HFFc6 (cell line): ENCODE results near the gene FAM181A. TPM values are rescaled to one million over a fixed set of nuclear protein-coding genes. Genes with fewer than 3 reads are reported as not detected.
A peak's percentile ranks its signal among the peaks of the same experiment; 100 is the strongest.

Experiments used
- DNase-seq: peaks from one replicate; pipeline ENCODE4 v3.0.0-alpha.2; 2018
- H3K27ac Mint-ChIP-seq: 2 replicates; pipeline ENCODE4 v1.8.0; 2020; ENCODE audit warnings: mild to moderate bottlenecking, mixed read lengths
- H3K27me3 Mint-ChIP-seq: 2 replicates; pipeline ENCODE4 v1.8.0; 2021; ENCODE audit warnings: mild to moderate bottlenecking, moderate library complexity, mixed read lengths; ENCODE audit not compliant: insufficient read depth
- H3K36me3 Mint-ChIP-seq: 2 replicates; pipeline ENCODE4 v1.8.0; 2021; ENCODE audit warnings: low read depth, mixed read lengths
- H3K4me1 Mint-ChIP-seq: 2 replicates; pipeline ENCODE4 v1.8.0; 2020; ENCODE audit warnings: low read depth, mixed read lengths
- H3K4me3 Mint-ChIP-seq: 2 replicates; pipeline ENCODE4 v1.8.0; 2020; ENCODE audit warnings: mild to moderate bottlenecking, moderate library complexity, mixed read lengths
- H3K9me3 Mint-ChIP-seq: 2 replicates; pipeline ENCODE4 v1.8.0; 2020; ENCODE audit warnings: mild to moderate bottlenecking, mixed read lengths
- CTCF ChIP-seq: fragments of 200-600 bp; sonication (generic); IDR thresholded peaks from 2 replicates; pipeline ENCODE4 v1.5.0; 2021; ENCODE audit warnings: antibody characterized with exemption, mild to moderate bottlenecking
- total RNA-seq, 6 experiments: library from RNA; stranded (reverse); fragmentation: NEBNext Ultra II Directional; extraction: Animal tissue kit (Norgen Biotek cat#: 25700); gene quantifications; 2 replicates in 1 of 6; 3 replicates in 5 of 6; pipeline ENCODE4 v1.2.3, GENCODE V29; 2021

The FAM181A gene
- total RNA-seq, 6 experiments from 2014 or later, result not detected

GRCh38 chr14:93892923-93893558 lies 34.1 kb upstream of the FAM181A start:
- Mint-ChIP-seq H3K27ac (no peak overlapping the region), H3K4me1 (no peaks in the 10 kb centered on the region), H3K4me3 (no peak overlapping the region), H3K27me3 (peaks cover 15% of the 10 kb centered on the region), H3K36me3 (no peaks in the 10 kb centered on the region), H3K9me3 (no peaks in the 10 kb centered on the region)
- DNase-seq, result peak; percentile 41
- peak; percentile 98 for TF ChIP-seq CTCF

- no peak for DNase-seq
- Mint-ChIP-seq H3K27me3 (peaks cover 15% of the 10 kb centered on the region), H3K4me1 (no peaks in the 10 kb centered on the region)
Observed at GRCh38 chr14:93893661-93894261, 33.4 kb upstream of the FAM181A start.

GRCh38 chr14:93895023-93895604 lies 32.0 kb upstream of the FAM181A start:
- Mint-ChIP-seq H3K27ac (no peak overlapping the region), H3K4me3 (no peak overlapping the region), H3K27me3 (peaks cover 19% of the 10 kb centered on the region), H3K4me1 (no peaks in the 10 kb centered on the region), H3K36me3 (no peaks in the 10 kb centered on the region), H3K9me3 (no peaks in the 10 kb centered on the region)
- TF ChIP-seq CTCF, result no peak
- DNase-seq, result no peak

More at GRCh38 chr14:93893661-93894261, 33.4 kb upstream of the FAM181A start:
- no peaks in the 10 kb centered on the region for H3K36me3 Mint-ChIP-seq
- no peak overlapping the region for H3K4me3 Mint-ChIP-seq
- no peak for TF ChIP-seq CTCF
- H3K27ac Mint-ChIP-seq, result no peak overlapping the region
- no peaks in the 10 kb centered on the region for H3K9me3 Mint-ChIP-seq

- no peak for DNase-seq
- H3K9me3 Mint-ChIP-seq, result no peaks in the 10 kb centered on the region
- peaks cover 8% of the 10 kb centered on the region for H3K27me3 Mint-ChIP-seq
- TF ChIP-seq CTCF, result no peak
- H3K36me3 Mint-ChIP-seq, result no peaks in the 10 kb centered on the region
- no peak overlapping the region for H3K4me3 Mint-ChIP-seq
- no peak overlapping the region for H3K27ac Mint-ChIP-seq
- no peaks in the 10 kb centered on the region for H3K4me1 Mint-ChIP-seq
Observed at GRCh38 chr14:93897476-93897845, 29.7 kb upstream of the FAM181A start.

GRCh38 chr14:93898081-93898611 lies 29.0 kb upstream of the FAM181A start:
- no peak for DNase-seq
- peaks cover 8% of the 10 kb centered on the region for H3K27me3 Mint-ChIP-seq
- no peak for TF ChIP-seq CTCF
- H3K9me3 Mint-ChIP-seq, result no peaks in the 10 kb centered on the region
- no peaks in the 10 kb centered on the region for H3K36me3 Mint-ChIP-seq
- H3K4me1 Mint-ChIP-seq, result no peaks in the 10 kb centered on the region
- no peak overlapping the region for H3K4me3 Mint-ChIP-seq
- no peak overlapping the region for H3K27ac Mint-ChIP-seq
